Hepatocyte (in vitro differentiated cells): ENCODE measurements around the gene GPR157. TPM values are rescaled to one million over a fixed set of nuclear protein-coding genes. Genes with fewer than 3 reads are reported as not detected.
A peak's percentile ranks its signal among the peaks of the same experiment; 100 is the strongest.

Source experiments
- DNase-seq: peaks from one replicate; pipeline ENCODE4 v3.0.0-alpha.2; 2016; ENCODE audit warnings: low spot score
- H2AFZ ChIP-seq: fragments of 200-600 bp; sonication (generic); 2 replicates; pipeline ENCODE4 v1.6.0; 2016; ENCODE audit warnings: antibody characterized with exemption, mild to moderate bottlenecking
- H3K27ac ChIP-seq: fragments of 200-600 bp; sonication (generic); 2 replicates; pipeline ENCODE4 v1.5.1; 2016; ENCODE audit warnings: mild to moderate bottlenecking
- H3K27me3 ChIP-seq: fragments of 200-600 bp; sonication (generic); 2 replicates; pipeline ENCODE4 v1.6.1; 2016
- H3K36me3 ChIP-seq: fragments of 200-600 bp; sonication (generic); replicated peaks from 2 replicates; pipeline ENCODE4 v1.5.1; 2016; ENCODE audit warnings: low read depth; ENCODE audit not compliant: insufficient read depth
- H3K4me1 ChIP-seq: fragments of 200-600 bp; sonication (generic); 2 replicates; pipeline ENCODE4 v1.5.1; 2016; ENCODE audit warnings: mild to moderate bottlenecking, moderate library complexity; ENCODE audit not compliant: insufficient read depth
- H3K4me2 ChIP-seq: fragments of 200-600 bp; sonication (generic); 2 replicates; pipeline ENCODE4 v1.6.0; 2016
- H3K4me3 ChIP-seq: fragments of 200-600 bp; sonication (generic); 2 replicates; pipeline ENCODE4 v1.5.1; 2016; ENCODE audit warnings: mild to moderate bottlenecking
- H3K79me2 ChIP-seq: fragments of 200-600 bp; sonication (generic); 2 replicates; pipeline ENCODE4 v1.6.0; 2017; ENCODE audit warnings: mild to moderate bottlenecking
- H3K9me2 ChIP-seq: fragments of 200-600 bp; sonication (generic); replicated peaks from 2 replicates; pipeline ENCODE4 v1.6.0; 2017; ENCODE audit warnings: mild to moderate bottlenecking; ENCODE audit not compliant: insufficient read depth
- H3K9me3 ChIP-seq: fragments of 200-600 bp; sonication (generic); 2 replicates; pipeline ENCODE4 v1.5.1; 2016; ENCODE audit warnings: low read depth, mild to moderate bottlenecking
- H4K20me1 ChIP-seq: fragments of 200-600 bp; sonication (generic); 2 replicates; pipeline ENCODE4 v1.6.0; 2016; ENCODE audit warnings: mild to moderate bottlenecking; ENCODE audit not compliant: insufficient read depth, poor library complexity, severe bottlenecking
- EZH2 ChIP-seq: fragments of 200-600 bp; sonication (generic); IDR thresholded peaks from 2 replicates; pipeline ENCODE4 v1.6.1; 2016; ENCODE audit warnings: antibody characterized with exemption, mild to moderate bottlenecking, borderline replicate concordance
- EZH2phosphoT487 ChIP-seq: fragments of 200-600 bp; sonication (generic); IDR thresholded peaks from one replicate; pipeline ENCODE4 v1.6.1; 2018; ENCODE audit warnings: antibody characterized with exemption, mild to moderate bottlenecking, low read depth, moderate library complexity; ENCODE audit not compliant: unreplicated experiment, severe bottlenecking
- WGBS: methylation state at CpG from one replicate; pipeline ENCODE4 v1.1.6; 2016; ENCODE audit warnings: low lambda C conversion rate; ENCODE audit errors: missing lambda C conversion rate; 5-methylcytosine and 5-hydroxymethylcytosine counted together
- polyA plus RNA-seq: library from polyadenylated mRNA; unstranded; fragments of >200 nt; fragmentation: Nextera tagmentation; extraction: Ambion mirVana; gene quantifications from 2 replicates; pipeline ENCODE4 v1.2.1, GENCODE V29; 2016
- total RNA-seq: library from RNA; depleted of rRNA; stranded (reverse); fragments of >200 nt; gene quantifications from 2 replicates; pipeline ENCODE4 v1.2.3, GENCODE V29; 2014
- TF ChIP-seq, protein P1 (sequence below): fragments of 200-600 bp; sonication (generic); IDR thresholded peaks from 2 replicates; pipeline ENCODE4 v1.5.1; 2016; ENCODE audit warnings: antibody characterized with exemption, mild to moderate bottlenecking; ENCODE audit not compliant: poor library complexity

GPR157 gene
- total and polyA plus RNA-seq, 2 experiments from 2014 or later = 14.4 to 18.6 TPM

DNA sequence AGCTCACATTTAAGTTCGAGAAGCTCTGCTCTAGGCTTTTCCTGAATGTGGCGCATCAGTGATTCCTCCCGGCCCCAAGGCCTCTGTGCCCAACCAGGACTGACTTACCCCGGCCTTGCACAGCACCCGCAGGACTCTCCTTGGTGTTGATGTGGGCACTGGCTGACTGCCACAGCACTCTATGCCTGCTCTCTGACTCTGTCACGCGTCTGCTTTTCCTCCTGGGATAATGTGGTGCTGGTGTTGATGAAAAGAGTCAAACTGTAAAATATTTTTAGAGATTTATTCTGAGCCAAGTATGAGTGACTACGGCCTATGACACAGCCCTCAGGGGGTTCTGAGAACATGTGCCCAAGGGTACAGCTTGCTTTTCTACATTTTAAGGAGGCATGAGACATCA lies 44.0 kb downstream of the GPR157 start:
- Histone ChIP-seq H4K20me1 (no peaks in the 10 kb centered on the region), H3K36me3 (no peaks in the 10 kb centered on the region), H3K4me3 (no peak overlapping the region), H3K9me2 (no peaks in the 10 kb centered on the region), H3K4me1 (peaks cover 11% of the 10 kb centered on the region), H2AFZ (no peak overlapping the region), H3K27ac (peak overlapping the region; percentile 39), H3K9me3 (no peaks in the 10 kb centered on the region), H3K79me2 (no peaks in the 10 kb centered on the region), H3K27me3 (no peaks in the 10 kb centered on the region), H3K4me2 (no peak overlapping the region)
- DNase-seq = no peak
- WGBS = 83% methylated on average over 8 of the region's 8 CpGs
- TF ChIP-seq, protein P1, sequence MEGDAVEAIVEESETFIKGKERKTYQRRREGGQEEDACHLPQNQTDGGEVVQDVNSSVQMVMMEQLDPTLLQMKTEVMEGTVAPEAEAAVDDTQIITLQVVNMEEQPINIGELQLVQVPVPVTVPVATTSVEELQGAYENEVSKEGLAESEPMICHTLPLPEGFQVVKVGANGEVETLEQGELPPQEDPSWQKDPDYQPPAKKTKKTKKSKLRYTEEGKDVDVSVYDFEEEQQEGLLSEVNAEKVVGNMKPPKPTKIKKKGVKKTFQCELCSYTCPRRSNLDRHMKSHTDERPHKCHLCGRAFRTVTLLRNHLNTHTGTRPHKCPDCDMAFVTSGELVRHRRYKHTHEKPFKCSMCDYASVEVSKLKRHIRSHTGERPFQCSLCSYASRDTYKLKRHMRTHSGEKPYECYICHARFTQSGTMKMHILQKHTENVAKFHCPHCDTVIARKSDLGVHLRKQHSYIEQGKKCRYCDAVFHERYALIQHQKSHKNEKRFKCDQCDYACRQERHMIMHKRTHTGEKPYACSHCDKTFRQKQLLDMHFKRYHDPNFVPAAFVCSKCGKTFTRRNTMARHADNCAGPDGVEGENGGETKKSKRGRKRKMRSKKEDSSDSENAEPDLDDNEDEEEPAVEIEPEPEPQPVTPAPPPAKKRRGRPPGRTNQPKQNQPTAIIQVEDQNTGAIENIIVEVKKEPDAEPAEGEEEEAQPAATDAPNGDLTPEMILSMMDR = no peak

DNA sequence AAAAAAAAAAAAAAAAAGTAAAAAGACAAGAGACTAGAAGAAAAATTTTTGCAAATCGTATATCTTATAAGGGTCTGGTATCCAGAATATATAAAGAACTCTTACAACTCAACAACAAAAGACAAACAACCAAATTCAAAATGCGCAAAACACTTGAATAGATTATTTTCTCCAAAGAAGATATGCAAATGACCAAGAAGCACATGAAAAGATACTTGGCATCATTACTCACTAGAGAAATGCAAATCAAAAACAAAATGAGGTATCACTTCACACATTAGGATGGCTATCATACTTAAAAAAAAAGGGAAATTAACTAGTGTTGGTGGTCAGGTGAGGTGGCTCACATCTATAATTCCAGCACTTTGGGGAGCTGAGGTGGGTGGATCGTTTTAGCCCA lies 47.4 kb downstream of the GPR157 start:
- 100% methylated on average over 3 of the region's 3 CpGs for WGBS
- Histone ChIP-seq H4K20me1 (no peaks in the 10 kb centered on the region), H3K4me1 (peaks cover 18% of the 10 kb centered on the region), H3K9me3 (no peaks in the 10 kb centered on the region), H3K4me2 (no peak overlapping the region), H3K36me3 (no peaks in the 10 kb centered on the region), H3K79me2 (no peaks in the 10 kb centered on the region), H2AFZ (no peak overlapping the region), H3K9me2 (no peaks in the 10 kb centered on the region), H3K4me3 (no peak overlapping the region), H3K27me3 (no peaks in the 10 kb centered on the region), H3K27ac (peak overlapping the region; percentile 27)
- no peak for DNase-seq
- TF ChIP-seq EZH2phosphoT487 = no peak
- TF ChIP-seq, protein P1 = no peak
- no peak for TF ChIP-seq EZH2

DNA sequence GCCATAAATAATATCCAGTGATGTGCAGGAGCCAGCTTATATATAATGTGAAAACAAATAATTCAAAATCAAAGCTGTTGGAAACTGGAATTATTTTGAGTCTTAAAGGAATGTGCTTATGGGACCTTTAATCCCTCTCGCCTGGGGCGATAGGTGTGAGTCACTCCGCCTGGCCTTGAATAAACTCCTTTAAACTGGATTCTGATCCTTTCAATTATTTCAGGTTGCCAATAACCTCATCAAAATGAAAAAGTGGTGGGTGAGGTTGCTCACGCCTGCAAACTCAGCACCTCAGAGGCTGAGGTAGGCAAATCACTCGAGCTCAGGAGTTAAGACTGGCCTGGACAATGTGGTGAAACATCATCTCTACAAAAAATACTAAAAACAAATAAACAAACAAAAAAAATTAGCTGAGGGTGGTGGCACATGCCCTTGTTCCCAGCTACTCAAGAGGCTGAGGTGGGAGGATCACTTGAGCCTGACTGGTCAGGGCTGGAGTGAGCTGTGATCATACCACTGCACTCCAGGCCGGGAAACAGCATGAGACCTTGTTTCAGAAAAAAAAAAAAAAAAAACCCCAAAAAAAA lies 48.1 kb downstream of the GPR157 start:
- Histone ChIP-seq H3K4me3 (no peak overlapping the region), H2AFZ (no peak overlapping the region), H3K27ac (peak overlapping the region; percentile 28), H3K4me2 (no peak overlapping the region), H3K9me2 (no peaks in the 10 kb centered on the region), H3K36me3 (no peaks in the 10 kb centered on the region), H3K9me3 (no peaks in the 10 kb centered on the region), H3K27me3 (no peaks in the 10 kb centered on the region), H3K4me1 (peaks cover 11% of the 10 kb centered on the region), H3K79me2 (no peaks in the 10 kb centered on the region), H4K20me1 (no peaks in the 10 kb centered on the region)
- 78% methylated on average over 6 of the region's 6 CpGs for WGBS
- DNase-seq = no peak
- TF ChIP-seq EZH2 = no peak
- TF ChIP-seq, protein P1 = no peak
- TF ChIP-seq EZH2phosphoT487 = no peak
